Subcutaneous abdominal adipose tissue (tissue), 5 donors: ENCODE data around the gene WWC1.

Experiments
- H3K27ac ChIP-seq: one replicate; pipeline ENCODE4 v1.7.0; 2013; ENCODE audit warnings: low read depth, mild to moderate bottlenecking, inconsistent platforms, low read length, moderate library complexity
- H3K27me3 ChIP-seq, 5 donors: one replicate each; pipeline ENCODE4 v1.7.0; 2013; ENCODE audit warnings: low read length in 5 of 5, inconsistent platforms in 1 of 5; ENCODE audit not compliant: control insufficient read depth in 5 of 5, insufficient read depth in 4 of 5
- H3K36me3 ChIP-seq, 5 donors: one replicate each; pipeline ENCODE4 v1.7.0; 2013; ENCODE audit warnings: low read length in 5 of 5; ENCODE audit not compliant: control insufficient read depth in 5 of 5, insufficient read depth in 5 of 5
- H3K4me1 ChIP-seq, 5 donors: one replicate each; pipeline ENCODE4 v1.7.0; 2013; ENCODE audit warnings: low read length in 5 of 5, mild to moderate bottlenecking in 3 of 5, moderate library complexity in 1 of 5; ENCODE audit not compliant: control insufficient read depth in 5 of 5, insufficient read depth in 5 of 5
- H3K4me3 ChIP-seq, 5 donors: one replicate each; pipeline ENCODE4 v1.7.0; 2013; ENCODE audit warnings: low read length in 5 of 5, low read depth in 1 of 5
- H3K9ac ChIP-seq, 5 donors: one replicate each; pipeline ENCODE4 v1.7.0; 2013; ENCODE audit warnings: low read length in 5 of 5, mild to moderate bottlenecking in 4 of 5, moderate library complexity in 3 of 5
- H3K9me3 ChIP-seq, 5 donors: one replicate each; pipeline ENCODE4 v1.7.0; 2013; ENCODE audit warnings: low read length in 5 of 5; ENCODE audit not compliant: control insufficient read depth in 5 of 5
- donor health status: healthy.
- donor health status: healthy.
- donor health status: healthy.
- donor health status: healthy.
- donor health status: healthy.

The WWC1 gene

DNA sequence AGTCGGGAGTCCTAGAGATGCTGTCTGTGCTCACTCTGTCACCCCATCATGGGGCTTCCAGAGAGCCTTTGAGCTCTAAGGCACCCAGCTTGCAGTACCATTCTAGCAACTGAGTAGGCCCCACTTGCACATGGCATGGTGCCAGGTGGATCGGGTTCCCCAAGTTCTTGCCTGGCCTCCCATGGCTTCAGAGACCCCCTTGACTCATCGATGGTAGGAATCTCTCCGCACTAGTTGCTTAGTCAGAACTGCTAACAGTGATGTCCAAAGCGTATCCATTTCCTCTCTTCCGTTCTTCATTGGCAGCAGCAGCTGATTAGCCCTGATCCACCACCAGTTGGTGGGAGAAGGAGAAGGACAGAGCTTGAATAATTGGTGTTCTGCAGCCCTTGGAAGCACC is 124.5 kb downstream of the WWC1 start:
- H3K36me3 ChIP-seq = no peaks in the 10 kb centered on the region
- H3K9ac ChIP-seq = no peak overlapping the region
- no peaks in the 10 kb centered on the region for H3K9me3 ChIP-seq
- H3K27ac ChIP-seq = no peak overlapping the region
- no peak overlapping the region for H3K4me3 ChIP-seq
- no peaks in the 10 kb centered on the region for H3K27me3 ChIP-seq
- no peaks in the 10 kb centered on the region for H3K4me1 ChIP-seq

DNA sequence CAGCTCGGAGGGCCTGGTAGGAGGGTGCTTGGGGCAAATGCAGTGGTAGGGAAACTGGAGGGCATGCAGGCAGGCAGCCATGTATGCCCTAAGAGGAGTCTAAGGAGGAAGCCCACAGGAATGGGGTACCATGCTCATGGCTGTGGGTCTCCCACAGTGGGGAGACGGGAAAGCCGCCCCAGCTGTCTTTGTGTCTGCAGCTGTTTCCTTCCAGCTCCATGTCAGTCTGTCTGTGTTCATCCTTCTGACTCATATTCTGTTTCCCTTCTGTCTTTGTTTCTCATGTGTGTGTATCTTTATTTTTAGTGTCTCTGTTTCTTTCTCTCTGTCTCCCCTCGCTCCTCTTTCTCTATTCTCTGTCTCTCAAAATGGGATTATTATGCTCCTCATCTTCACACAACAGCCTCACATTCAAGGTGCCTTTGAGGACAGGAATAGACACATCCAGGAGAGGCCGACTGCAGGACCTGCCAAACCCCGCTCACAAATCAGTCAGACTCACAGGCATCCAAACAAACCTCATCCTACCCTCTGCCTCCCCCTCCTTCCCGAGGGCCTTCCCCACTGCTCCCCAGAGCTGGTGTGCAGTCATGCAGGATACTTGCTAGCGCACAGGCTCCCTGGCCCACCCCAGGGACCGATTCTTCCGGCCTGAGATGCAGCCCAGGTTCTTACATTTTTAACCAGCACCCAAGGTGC is 126.4 kb downstream of the WWC1 start:
- Histone ChIP-seq H3K36me3 (no peaks in the 10 kb centered on the region), H3K27me3 (no peaks in the 10 kb centered on the region), H3K9me3 (no peaks in the 10 kb centered on the region)

DNA sequence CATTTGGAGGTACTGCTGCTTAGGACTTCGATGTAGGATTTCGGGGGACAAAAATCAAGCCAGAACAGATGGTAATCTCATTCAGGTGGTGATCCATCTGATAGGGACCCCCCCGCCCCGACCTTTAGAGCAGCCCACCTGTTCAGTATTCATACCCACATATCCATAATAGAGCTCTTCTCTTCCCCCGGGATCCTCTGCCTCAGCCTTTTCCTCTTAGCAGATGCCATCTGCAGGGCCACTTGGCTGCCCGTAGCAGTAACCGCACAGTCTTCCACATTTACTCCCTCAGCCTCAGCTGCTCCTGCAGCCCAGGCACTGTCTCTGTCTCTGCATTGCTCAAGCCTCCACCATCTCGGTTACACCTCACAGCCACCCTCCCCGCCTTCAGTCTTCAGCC is 129.0 kb downstream of the WWC1 start:
- H3K4me3 ChIP-seq = no peak overlapping the region
- H3K27ac ChIP-seq = no peak overlapping the region
- no peak overlapping the region for H3K9ac ChIP-seq
- H3K27me3 ChIP-seq = peaks cover 0 to 3% (median 0%) of the 10 kb centered on the region in 5 donors
- no peaks in the 10 kb centered on the region for H3K9me3 ChIP-seq
- no peaks in the 10 kb centered on the region for H3K36me3 ChIP-seq
- peaks cover 0 to 5% (median 3%) of the 10 kb centered on the region in 5 donors for H3K4me1 ChIP-seq

More for the DNA sequence above, 126.4 kb downstream of the WWC1 start:
- Histone ChIP-seq H3K27ac (no peak overlapping the region), H3K9ac (no peak overlapping the region), H3K4me1 (no peaks in the 10 kb centered on the region), H3K4me3 (no peak overlapping the region)

DNA sequence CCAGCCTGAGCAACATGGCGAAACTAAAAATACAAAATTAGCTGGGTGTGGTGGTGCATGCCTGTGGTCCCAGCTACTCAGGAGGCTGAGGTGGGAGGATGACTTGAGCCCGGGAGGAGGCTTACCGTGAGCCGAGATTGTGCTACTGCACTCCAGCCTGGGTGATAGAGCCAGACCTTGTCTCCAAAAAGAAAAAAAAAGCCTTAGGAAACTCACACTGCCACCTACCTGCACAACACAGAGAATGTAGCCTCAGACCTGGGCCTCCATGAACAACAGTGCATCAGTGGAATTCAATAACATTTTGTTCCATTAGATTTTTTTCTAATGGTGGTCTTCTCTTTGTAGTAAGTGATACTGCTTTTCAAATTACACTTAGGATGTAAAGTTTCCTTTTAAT is 131.0 kb downstream of the WWC1 start:
- Histone ChIP-seq H3K4me3 (no peak overlapping the region), H3K36me3 (no peaks in the 10 kb centered on the region), H3K9me3 (no peaks in the 10 kb centered on the region), H3K9ac (no peak overlapping the region), H3K27ac (no peak overlapping the region), H3K27me3 (peaks cover 0 to 3% (median 0%) of the 10 kb centered on the region in 5 donors), H3K4me1 (peaks cover 0 to 5% (median 3%) of the 10 kb centered on the region in 5 donors)

DNA sequence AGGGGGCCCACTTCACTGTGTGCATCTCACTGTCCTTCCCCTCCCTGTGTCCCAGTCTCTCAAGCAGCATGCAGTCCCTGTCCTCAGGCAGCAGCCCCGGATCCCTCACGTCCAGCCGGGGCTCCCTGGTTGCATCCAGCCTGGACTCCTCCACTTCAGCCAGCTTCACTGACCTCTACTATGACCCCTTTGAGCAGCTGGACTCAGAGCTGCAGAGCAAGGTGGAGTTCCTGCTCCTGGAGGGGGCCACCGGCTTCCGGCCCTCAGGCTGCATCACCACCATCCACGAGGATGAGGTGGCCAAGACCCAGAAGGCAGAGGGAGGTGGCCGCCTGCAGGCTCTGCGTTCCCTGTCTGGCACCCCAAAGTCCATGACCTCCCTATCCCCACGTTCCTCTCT is 132.0 kb downstream of the WWC1 start:
- Histone ChIP-seq H3K9ac (no peak overlapping the region), H3K4me1 (peaks cover 0 to 5% (median 3%) of the 10 kb centered on the region in 5 donors), H3K27ac (no peak overlapping the region), H3K36me3 (no peaks in the 10 kb centered on the region), H3K9me3 (no peaks in the 10 kb centered on the region), H3K4me3 (no peak overlapping the region), H3K27me3 (peaks cover 0 to 3% (median 0%) of the 10 kb centered on the region in 5 donors)

DNA sequence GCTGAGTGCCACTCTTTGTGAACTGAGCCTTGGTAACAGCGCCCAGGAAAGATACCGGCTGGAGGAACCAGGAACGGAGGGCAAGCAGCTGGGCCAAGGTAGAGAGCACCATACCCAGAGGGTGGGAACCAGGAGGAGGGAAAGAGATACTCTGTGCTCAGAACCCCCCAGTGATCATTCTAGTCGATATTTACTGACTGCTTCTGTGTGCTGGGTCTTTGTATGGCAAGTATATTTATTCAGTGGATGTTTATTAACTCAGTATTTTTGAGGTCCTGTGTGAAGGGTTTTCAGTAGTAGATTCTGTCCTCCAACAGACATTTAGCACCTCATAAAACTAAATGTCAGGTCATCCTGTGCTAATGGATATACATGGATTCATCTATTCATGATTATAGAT is 132.5 kb downstream of the WWC1 start:
- H3K36me3 ChIP-seq = no peaks in the 10 kb centered on the region
- peaks cover 0 to 5% (median 3%) of the 10 kb centered on the region in 5 donors for H3K4me1 ChIP-seq
- H3K4me3 ChIP-seq = no peak overlapping the region
- no peaks in the 10 kb centered on the region for H3K9me3 ChIP-seq
- no peak overlapping the region for H3K9ac ChIP-seq
- H3K27me3 ChIP-seq = peaks cover 0 to 3% (median 0%) of the 10 kb centered on the region in 5 donors
- H3K27ac ChIP-seq = no peak overlapping the region

DNA sequence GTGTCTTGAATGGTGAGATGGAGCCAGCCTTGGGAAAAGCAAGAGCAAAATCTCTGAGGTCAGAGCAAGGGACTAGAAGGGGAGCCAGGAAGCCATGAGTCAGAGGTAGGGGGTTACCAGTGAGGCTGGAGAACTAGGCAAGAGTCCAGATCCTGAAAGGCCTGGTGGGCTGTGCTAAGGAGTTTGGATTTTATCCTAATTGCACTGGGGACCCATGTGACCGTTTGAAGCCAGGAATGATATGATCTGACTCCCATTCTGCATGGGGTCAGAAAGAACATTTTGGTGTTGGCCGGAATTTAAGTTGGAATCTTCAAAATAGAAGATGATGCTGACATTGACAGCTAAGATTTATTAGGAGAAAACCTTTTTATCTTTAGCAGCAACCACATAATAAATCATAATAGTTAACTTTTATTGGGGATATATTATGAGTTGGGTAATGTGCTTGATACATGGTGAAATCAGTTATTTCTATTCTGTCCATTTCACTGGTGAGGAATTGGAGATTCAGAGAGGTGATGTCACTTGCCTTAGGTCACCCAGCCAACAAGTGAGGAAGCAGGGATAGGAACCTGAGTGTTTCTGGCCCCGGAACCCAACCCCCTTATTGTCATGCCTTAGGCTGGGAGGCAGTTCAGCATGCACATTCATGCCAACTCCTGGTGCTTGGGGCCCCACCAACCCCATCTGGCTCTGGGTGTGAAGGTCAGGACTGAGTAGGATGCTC is 133.3 kb downstream of the WWC1 start:
- Histone ChIP-seq H3K9me3 (no peaks in the 10 kb centered on the region), H3K36me3 (no peaks in the 10 kb centered on the region), H3K4me1 (peaks cover 0 to 5% (median 3%) of the 10 kb centered on the region in 5 donors), H3K9ac (no peak overlapping the region), H3K27me3 (peaks cover 0 to 3% (median 0%) of the 10 kb centered on the region in 5 donors), H3K4me3 (no peak overlapping the region), H3K27ac (no peak overlapping the region)

DNA sequence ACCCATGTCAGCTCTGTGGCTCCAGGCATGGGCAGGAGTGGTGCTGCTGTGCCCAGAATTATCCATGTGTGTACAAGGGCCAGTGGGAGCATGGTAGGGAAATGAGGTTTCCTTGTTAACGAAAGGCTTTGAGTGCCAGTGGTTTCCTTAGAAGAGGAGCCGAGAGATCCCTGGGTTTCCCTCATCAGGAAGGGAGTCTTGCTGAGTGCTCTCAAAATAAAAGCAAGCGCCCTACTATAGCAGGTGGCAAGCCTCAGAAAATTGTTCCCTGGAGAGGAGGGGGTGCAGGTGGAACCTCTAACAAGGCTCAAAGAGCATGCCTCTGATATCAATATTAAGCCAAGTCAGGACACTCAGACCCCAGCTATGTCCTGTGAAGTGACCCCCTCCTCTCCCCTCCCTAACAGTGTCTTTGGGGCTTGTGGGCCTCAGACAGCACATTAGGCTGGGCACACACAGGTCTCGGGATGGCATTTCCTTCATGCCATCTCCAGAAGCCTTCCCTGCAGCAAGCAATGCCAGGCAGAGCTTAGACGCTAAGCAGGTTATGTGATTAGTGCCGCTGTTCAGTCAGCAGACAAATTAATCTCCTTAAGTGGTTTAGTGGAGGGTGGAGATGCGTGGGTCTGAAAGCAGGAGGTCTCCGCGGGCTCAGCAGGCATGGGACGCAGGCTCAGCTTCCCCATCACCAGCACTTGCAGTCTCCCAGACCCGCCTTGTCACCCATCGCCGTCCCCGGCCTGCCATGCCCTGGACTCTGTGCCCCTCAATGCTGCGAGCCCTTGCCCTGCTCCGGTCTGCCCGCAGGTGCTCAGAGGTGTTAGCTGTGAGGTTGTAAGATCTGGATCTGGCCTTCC is 134.8 kb downstream of the WWC1 start:
- Histone ChIP-seq H3K27ac (no peak overlapping the region), H3K27me3 (peaks cover 0 to 3% (median 0%) of the 10 kb centered on the region in 5 donors), H3K4me3 (no peak overlapping the region), H3K9ac (no peak overlapping the region), H3K9me3 (no peaks in the 10 kb centered on the region), H3K4me1 (peaks cover 0 to 5% (median 3%) of the 10 kb centered on the region in 5 donors), H3K36me3 (peaks cover 0 to 7% (median 0%) of the 10 kb centered on the region in 5 donors)

DNA sequence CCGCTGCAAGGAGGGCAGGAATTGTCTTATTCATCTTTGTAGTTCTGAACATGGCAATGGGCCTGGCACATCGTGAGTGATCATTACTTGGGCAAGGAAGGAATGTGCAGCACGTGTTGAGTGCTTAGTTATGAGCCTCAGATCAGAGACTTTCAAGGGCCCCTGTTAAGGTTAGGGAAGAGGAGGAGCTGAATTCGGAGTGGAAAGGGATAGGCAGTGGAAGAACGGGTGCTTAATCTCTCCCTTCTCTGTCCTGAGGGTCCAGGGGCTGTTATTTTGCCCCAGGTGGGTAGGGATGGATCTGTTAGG is 135.4 kb downstream of the WWC1 start:
- no peaks in the 10 kb centered on the region for H3K9me3 ChIP-seq
- H3K4me1 ChIP-seq = peaks cover 0 to 5% (median 3%) of the 10 kb centered on the region in 5 donors
- H3K4me3 ChIP-seq = no peak overlapping the region
- peaks cover 0 to 7% (median 0%) of the 10 kb centered on the region in 5 donors for H3K36me3 ChIP-seq
- no peak overlapping the region for H3K9ac ChIP-seq
- H3K27ac ChIP-seq = no peak overlapping the region
- peaks cover 0 to 3% (median 0%) of the 10 kb centered on the region in 5 donors for H3K27me3 ChIP-seq
